GM12878 (cell line): ENCODE measurements around the gene RBM18. TPM values are rescaled to one million over a fixed set of nuclear protein-coding genes. Genes with fewer than 3 reads are reported as not detected.

Experiments used
- ATAC-seq: fragments of 200-7000 bp; cut with Tn5 transposase; 3 replicates; pipeline ENCODE4 v1.9.1; 2020; ENCODE audit warnings: mild to moderate bottlenecking, moderate library complexity
- BruUV-seq: library from RNA; stranded (reverse); fragments of 400-500 nt; replicated peaks from 2 replicates; lab custom pipeline; 2021; lab: Mats Ljungman, UMichigan
- CTCF ChIA-PET: fragments of 300-600 bp; sonication (Branson Sonifier 250); formaldehyde crosslinking; extraction: SDS; loops from one replicate; lab custom pipeline; 2021; ENCODE audit warnings: inconsistent platforms; lab: Yijun Ruan, JAX
- POLR2A ChIA-PET: fragments of 350-600 bp; formaldehyde crosslinking; extraction: SDS; loops from one replicate; lab custom pipeline; 2021; ENCODE audit warnings: inconsistent platforms; lab: Charles Lee
- RAD21 ChIA-PET: fragments of 300-600 bp; sonication (Branson Sonifier 250); formaldehyde crosslinking; loops from one replicate; lab custom pipeline; 2023; ENCODE audit warnings: antibody characterized with exemption; ENCODE audit not compliant: unreplicated experiment; lab: Charles Lee
- SMC1A ChIA-PET: fragments of 300-600 bp; sonication (Branson Sonifier 250); formaldehyde crosslinking; loops from one replicate; lab custom pipeline; 2023; ENCODE audit not compliant: unreplicated experiment, uncharacterized antibody; lab: Charles Lee
- DNase-seq: peaks from one replicate; pipeline ENCODE4 v3.0.0-alpha.2; 2011; ENCODE audit warnings: low read depth, low spot score
- FAIRE-seq: peaks from 3 replicates; lab custom pipeline; 2011; peaks lifted over from hg19 to GRCh38; lab: Jason Lieb, UNC
- H2AFZ ChIP-seq: 2 replicates; pipeline ENCODE4 v1.6.0; 2011; ENCODE audit warnings: low read depth, low read length, control low read depth; ENCODE audit not compliant: control insufficient read depth
- H3K27ac ChIP-seq: 2 replicates; pipeline ENCODE4 v1.5.1; 2011; ENCODE audit warnings: control low read depth; ENCODE audit not compliant: control insufficient read depth, insufficient read depth
- H3K27me3 ChIP-seq, 2 experiments: replicated peaks in 1 of 2; 2 replicates each; pipeline versions ENCODE4 v1.6.0 to v1.6.1; 2011; ENCODE audit warnings: low read length in 1 of 2; ENCODE audit not compliant: control insufficient read depth in 2 of 2, insufficient read depth in 2 of 2
- H3K36me3 ChIP-seq, 2 experiments: 2 replicates each; pipeline ENCODE4 v1.5.1; 2011; ENCODE audit warnings: low read length in 1 of 2; ENCODE audit not compliant: control insufficient read depth in 2 of 2, insufficient read depth in 2 of 2
- H3K4me1 ChIP-seq: 2 replicates; pipeline ENCODE4 v1.6.1; 2011; ENCODE audit warnings: mild to moderate bottlenecking, low read length, moderate library complexity, mixed read lengths; ENCODE audit not compliant: control insufficient read depth, insufficient read depth
- H3K4me2 ChIP-seq: 2 replicates; pipeline ENCODE4 v1.6.0; 2011; ENCODE audit warnings: control low read depth; ENCODE audit not compliant: control insufficient read depth, insufficient read depth
- H3K4me3 ChIP-seq: fragments of 200-600 bp; sonication (generic); 2 replicates; pipeline ENCODE4 v1.5.1; 2016
- H3K79me2 ChIP-seq: 2 replicates; pipeline ENCODE4 v1.6.0; 2011; ENCODE audit warnings: low read length; ENCODE audit not compliant: control insufficient read depth, insufficient read depth
- H3K9ac ChIP-seq: 2 replicates; pipeline ENCODE4 v1.8.0; 2011; ENCODE audit warnings: low read length, control low read depth, mixed read lengths; ENCODE audit not compliant: control insufficient read depth, insufficient read depth
- H3K9me3 ChIP-seq: replicated peaks from 3 replicates; pipeline ENCODE4 v1.5.1; 2011; ENCODE audit warnings: mild to moderate bottlenecking, low read length; ENCODE audit not compliant: control insufficient read depth, insufficient read depth
- H4K20me1 ChIP-seq: 2 replicates; pipeline ENCODE4 v1.6.0; 2011; ENCODE audit not compliant: control insufficient read depth, insufficient read depth
- ATF7 ChIP-seq: fragments of 450-650 bp; IDR thresholded peaks from 2 replicates; pipeline ENCODE4 v1.6.1; 2016; ENCODE audit warnings: low read depth, mild to moderate bottlenecking
- BACH1 ChIP-seq: fragments of 450-650 bp; IDR thresholded peaks from 2 replicates; pipeline ENCODE4 v1.6.1; 2017; ENCODE audit warnings: mild to moderate bottlenecking, borderline replicate concordance
- CBX3 ChIP-seq: fragments of 200-600 bp; sonication (generic); IDR thresholded peaks from 2 replicates; pipeline ENCODE4 v1.6.1; 2016; ENCODE audit warnings: low read depth, borderline replicate concordance
- CHD4 ChIP-seq: fragments of 200-600 bp; sonication (generic); IDR thresholded peaks from 2 replicates; pipeline ENCODE4 v1.6.1; 2016; ENCODE audit warnings: mild to moderate bottlenecking
- E2F8 ChIP-seq: fragments of 450-650 bp; IDR thresholded peaks from 2 replicates; pipeline ENCODE4 v1.6.1; 2018; ENCODE audit warnings: mild to moderate bottlenecking, low read depth, moderate library complexity; ENCODE audit not compliant: partially characterized antibody
- ELK1 ChIP-seq: IDR thresholded peaks from 2 replicates; pipeline ENCODE4 v1.6.1; 2012; ENCODE audit warnings: low read depth, low read length, improper control_type of control experiment
- IRF4 ChIP-seq: IDR thresholded peaks from 2 replicates; pipeline ENCODE4 v1.6.1; 2011; ENCODE audit warnings: low read depth, low read length
- KDM1A ChIP-seq: fragments of 200-600 bp; sonication (generic); IDR thresholded peaks from 2 replicates; pipeline ENCODE4 v1.6.1; 2016; ENCODE audit warnings: borderline replicate concordance
- MTA2 ChIP-seq: fragments of 450-650 bp; IDR thresholded peaks from 2 replicates; pipeline ENCODE4 v1.6.1; 2016; ENCODE audit warnings: low read depth, mild to moderate bottlenecking, moderate library complexity
- MXI1 ChIP-seq: fragments of 150-350 bp; IDR thresholded peaks from 2 replicates; pipeline ENCODE4 v1.6.1; 2011; ENCODE audit warnings: low read depth, mild to moderate bottlenecking, inconsistent platforms, low read length, improper control_type of control experiment
- MYB ChIP-seq: fragments of 150-350 bp; IDR thresholded peaks from 2 replicates; pipeline ENCODE4 v1.6.1; 2014; ENCODE audit warnings: mild to moderate bottlenecking, low read depth, low read length, borderline replicate concordance
- POU2F2 ChIP-seq: IDR thresholded peaks from 3 replicates; pipeline ENCODE4 v1.6.1; 2011; ENCODE audit warnings: low read depth, mild to moderate bottlenecking, low read length, borderline replicate concordance
- RAD21 ChIP-seq: IDR thresholded peaks from 2 replicates; pipeline ENCODE4 v1.6.1; 2011; ENCODE audit warnings: mild to moderate bottlenecking, low read depth, low read length, moderate library complexity; ENCODE audit not compliant: insufficient read depth
- RAD51 ChIP-seq: fragments of 450-650 bp; IDR thresholded peaks from 2 replicates; pipeline ENCODE4 v1.6.1; 2016; ENCODE audit warnings: moderate library complexity, mild to moderate bottlenecking, inconsistent platforms
- RELA ChIP-seq: fragments of 450-650 bp; IDR thresholded peaks from 2 replicates; pipeline ENCODE4 v1.8.0; 2014; ENCODE audit warnings: borderline replicate concordance; ENCODE audit not compliant: partially characterized antibody
- RUNX3 ChIP-seq: IDR thresholded peaks from 2 replicates; pipeline ENCODE4 v1.6.1; 2012; ENCODE audit warnings: low read length, inconsistent platforms
- SPI1 ChIP-seq: IDR thresholded peaks from 2 replicates; pipeline ENCODE4 v1.6.1; 2011; ENCODE audit warnings: low read depth, mild to moderate bottlenecking, low read length, moderate library complexity, borderline replicate concordance; ENCODE audit not compliant: insufficient read depth
- TAF1 ChIP-seq: IDR thresholded peaks from 2 replicates; pipeline ENCODE4 v1.6.1; 2011; ENCODE audit warnings: mild to moderate bottlenecking, low read depth, low read length, borderline replicate concordance
- TARDBP ChIP-seq: IDR thresholded peaks from 2 replicates; pipeline ENCODE4 v1.6.1; 2016; ENCODE audit warnings: borderline replicate concordance
- WGBS: methylation state at CpG from one replicate; pipeline ENCODE4 v1.1.6; 2016; ENCODE audit warnings: low lambda C conversion rate; ENCODE audit not compliant: insufficient replicate concordance, insufficient coverage; ENCODE audit errors: missing lambda C conversion rate; 5-methylcytosine and 5-hydroxymethylcytosine counted together
- in situ Hi-C: fragments of 300-500 bp; cut with MboI; formaldehyde crosslinking; loops from 9 replicates; pipeline ENCODE4 v1.14.3; 2018; ENCODE audit warnings: mixed read lengths
- intact Hi-C: fragments of 100-400 bp; cut with micrococcal nuclease; formaldehyde crosslinking; loops from one replicate; pipeline ENCODE4 v1.14.2; 2022; ENCODE audit not compliant: unreplicated experiment
- polyA plus RNA-seq, 11 experiments: library from polyadenylated mRNA; depleted of rRNA in 4 of 11; unstranded in 6 of 11; stranded (reverse) in 5 of 11; fragments of >200 nt; fragmentation: Nextera tagmentation in 4 of 11; fragmentation: Illumina TruSeq in 1 of 11; extraction: Ambion mirVana in 4 of 11; extraction: Trizol in 1 of 11; gene quantifications; 1 replicate in 1 of 11; 2 replicates in 10 of 11; pipeline versions ENCODE4 v1.2.1 to v1.2.3, GENCODE V29; 2011 to 2016; ENCODE audit warnings: inconsistent platforms in 2 of 11, missing spikeins in 2 of 11, low read depth in 1 of 11
- total RNA-seq, 4 experiments: library from RNA; depleted of rRNA in 3 of 4; stranded (reverse); fragments of >200 nt in 3 of 4; fragmentation: Illumina TruSeq in 1 of 4; extraction: Trizol in 1 of 4; gene quantifications; 2 replicates each; pipeline versions ENCODE4 v1.2.1 to v1.2.3, GENCODE V29; 2013 to 2021

RBM18 gene
- total and polyA plus RNA-seq, 10 of the 15 experiments (the other 5 are each of a cell fraction or from before 2014, with no cell fraction given): 6.4 to 46.8 (median 30.4) TPM

GRCh38 chr9:122215663-122216062, 49.0 kb downstream of the RBM18 start (continued):
- TF ChIP-seq E2F8: no peak
- no peak for TF ChIP-seq MXI1
- no peak for TF ChIP-seq RELA

GRCh38 chr9:122214507-122214906, 50.1 kb downstream of the RBM18 start:
- ATAC-seq (no peak), DNase-seq (no peak), FAIRE-seq (no peak)
- Histone ChIP-seq H2AFZ (no peak overlapping the region), H3K27ac (no peak overlapping the region), H3K9me3 (no peaks in the 10 kb centered on the region), H3K36me3 (no peaks in the 10 kb centered on the region), H3K4me2 (no peak overlapping the region), H4K20me1 (0 out of 2 replicates have a peak, but pooled peaks cover 3% of the 10 kb centered on the region), H3K4me1 (no peaks in the 10 kb centered on the region), H3K9ac (no peak overlapping the region), H3K27me3 (peaks cover 8 to 26% of the 10 kb centered on the region in 2 experiments), H3K4me3 (no peak overlapping the region), H3K79me2 (no peaks in the 10 kb centered on the region)
- intact Hi-C loops (no loop called here), in situ Hi-C loops (no loop called here)
- ChIA-PET POLR2A (no interaction called here), RAD21 (no interaction called here), SMC1A (no interaction called here), CTCF (no interaction called here)
- BruUV-seq: no TSS peak
- 71% methylated on average over 9 of the region's 9 CpGs for WGBS
- TF ChIP-seq TARDBP: no peak
- TF ChIP-seq MTA2: no peak
- no peak for TF ChIP-seq TAF1
- no peak for TF ChIP-seq IRF4
- TF ChIP-seq KDM1A: no peak
- TF ChIP-seq E2F8: no peak
- TF ChIP-seq RAD21: no peak
- no peak for TF ChIP-seq POU2F2
- TF ChIP-seq SPI1: no peak
- no peak for TF ChIP-seq RUNX3
- TF ChIP-seq ATF7: no peak
- no peak for TF ChIP-seq ELK1
- TF ChIP-seq BACH1: no peak
- no peak for TF ChIP-seq CHD4
- no peak for TF ChIP-seq MYB
- TF ChIP-seq RAD51: no peak
- no peak for TF ChIP-seq CBX3
